Ammon's horn (tissue), 1 donor: ENCODE data around the gene PLCL2.
A peak's percentile ranks its signal among the peaks of the same experiment; 100 is the strongest.

Source experiments
- DNase-seq: peaks from one replicate; pipeline ENCODE4 v3.0.0-alpha.2; 2016; ENCODE audit warnings: low spot score

Gene PLCL2

DNA sequence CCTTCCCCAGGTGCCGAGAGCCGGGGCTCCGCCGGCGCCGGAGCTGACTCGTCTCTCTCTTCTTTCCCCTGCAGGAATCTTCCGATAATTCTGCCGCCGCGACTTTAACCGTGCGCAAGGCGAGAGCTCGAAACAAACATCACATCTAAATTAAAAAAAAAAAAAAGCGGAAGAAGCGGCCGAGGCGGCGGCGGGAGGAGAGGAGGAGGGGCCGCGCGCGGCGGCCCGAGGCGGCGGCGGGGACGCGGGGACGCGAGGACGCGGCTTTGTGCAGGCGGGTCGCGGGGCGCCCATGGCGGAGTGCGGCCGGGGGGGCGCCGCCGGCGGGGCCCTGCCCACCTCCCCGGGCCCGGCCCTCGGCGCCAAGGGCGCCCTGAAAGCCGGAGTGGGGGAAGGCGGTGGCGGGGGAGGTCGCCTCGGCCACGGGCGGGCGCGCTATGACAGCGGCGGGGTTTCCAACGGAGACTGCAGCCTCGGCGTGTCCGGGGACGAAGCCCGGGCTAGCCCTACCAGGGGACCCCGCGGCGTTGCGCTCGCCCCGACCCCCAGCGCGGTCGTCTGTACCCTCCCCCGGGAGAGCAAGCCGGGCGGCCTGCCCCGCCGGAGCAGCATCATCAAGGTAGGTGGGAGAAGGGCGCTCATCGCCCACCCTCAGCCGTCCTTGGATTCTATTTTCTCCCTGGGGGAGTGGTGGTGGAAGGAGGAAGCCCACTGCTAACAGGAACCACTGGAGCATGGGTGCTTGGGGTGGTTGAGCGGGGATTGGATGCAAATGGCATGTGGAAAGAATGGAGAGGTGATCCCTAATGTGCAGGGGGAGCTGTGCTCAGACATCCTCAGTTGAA, at the start of gene PLCL2:
PLCL2 (plus strand) TSS at position 208 of the 845 bp plus-strand sequence; CDS start at position 293, 85 bp downstream.
- DNase-seq, result peak; percentile 57

DNA sequence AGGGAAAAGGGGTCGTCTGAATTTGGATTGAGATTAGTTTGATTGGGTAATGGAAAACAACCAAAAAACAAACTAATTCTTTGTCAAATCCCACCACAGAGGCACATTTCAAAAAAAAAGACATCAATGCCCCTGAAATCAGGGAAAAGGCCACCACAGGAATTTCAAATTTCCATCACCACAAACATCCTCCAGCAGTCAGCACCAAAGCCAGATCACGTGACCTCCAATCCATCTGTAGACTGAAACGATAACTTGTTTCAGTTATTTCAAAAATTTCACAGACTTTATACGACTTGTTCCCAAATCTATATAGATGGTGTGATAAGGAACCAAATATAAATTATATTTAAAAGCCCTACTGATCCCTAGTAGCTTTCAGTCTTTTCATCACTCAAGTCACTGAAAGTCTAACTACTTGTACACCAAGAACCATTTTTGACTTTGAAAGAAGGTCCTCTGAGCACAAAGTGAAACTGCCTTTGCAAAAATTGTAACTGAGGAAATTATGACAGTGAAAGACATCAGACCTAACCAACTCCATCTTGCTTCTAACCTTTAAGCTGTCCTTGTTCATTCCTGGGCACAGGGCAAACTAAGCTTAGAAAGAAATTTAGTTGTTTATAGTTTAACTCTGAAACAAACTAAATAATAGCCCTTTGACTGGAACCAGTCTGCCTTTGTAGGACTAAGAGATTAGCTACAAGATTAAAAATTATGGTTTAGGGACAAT, 48.1 kb upstream of the PLCL2 start:
- no peak for DNase-seq

DNA sequence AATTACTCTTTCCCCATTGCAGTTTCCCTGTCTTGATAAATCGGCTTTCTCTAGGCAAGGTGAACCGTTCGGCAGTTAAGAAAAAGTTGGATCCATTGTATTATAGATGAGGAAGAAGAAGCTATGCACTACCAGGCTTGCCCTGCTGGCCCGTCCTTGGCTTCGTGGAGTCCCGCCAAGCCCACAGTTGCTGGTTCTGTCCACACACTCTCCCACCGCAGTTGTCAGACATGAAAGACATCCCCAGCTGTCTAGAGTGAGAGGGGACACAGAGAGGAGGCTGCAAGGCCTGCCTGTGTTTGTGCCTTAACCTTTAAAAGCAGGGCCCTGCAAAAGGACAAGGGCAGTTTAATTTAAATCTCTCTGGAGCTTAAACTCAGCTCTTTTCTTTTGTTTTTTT, 47.2 kb upstream of the PLCL2 start:
- DNase-seq, result no peak

DNA sequence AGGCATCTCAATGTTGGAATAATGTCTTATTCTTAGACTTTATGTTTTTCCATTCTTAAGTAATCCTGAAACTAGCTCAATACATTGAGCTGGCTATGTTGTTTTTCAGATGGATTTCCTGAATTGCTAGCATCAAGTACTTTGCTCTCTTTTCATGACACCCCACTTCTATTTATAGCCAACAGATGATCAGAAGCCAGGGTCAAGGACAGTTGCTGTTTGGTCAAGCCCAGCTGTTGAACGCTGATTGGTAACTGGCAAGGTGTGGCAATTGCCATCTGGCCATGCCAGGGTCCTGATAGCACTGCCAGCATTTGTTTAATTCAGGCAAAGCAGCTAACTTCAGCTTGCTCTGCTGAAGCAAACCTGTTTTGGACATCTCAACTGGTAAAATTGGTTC, 46.2 kb upstream of the PLCL2 start:
- no peak for DNase-seq

DNA sequence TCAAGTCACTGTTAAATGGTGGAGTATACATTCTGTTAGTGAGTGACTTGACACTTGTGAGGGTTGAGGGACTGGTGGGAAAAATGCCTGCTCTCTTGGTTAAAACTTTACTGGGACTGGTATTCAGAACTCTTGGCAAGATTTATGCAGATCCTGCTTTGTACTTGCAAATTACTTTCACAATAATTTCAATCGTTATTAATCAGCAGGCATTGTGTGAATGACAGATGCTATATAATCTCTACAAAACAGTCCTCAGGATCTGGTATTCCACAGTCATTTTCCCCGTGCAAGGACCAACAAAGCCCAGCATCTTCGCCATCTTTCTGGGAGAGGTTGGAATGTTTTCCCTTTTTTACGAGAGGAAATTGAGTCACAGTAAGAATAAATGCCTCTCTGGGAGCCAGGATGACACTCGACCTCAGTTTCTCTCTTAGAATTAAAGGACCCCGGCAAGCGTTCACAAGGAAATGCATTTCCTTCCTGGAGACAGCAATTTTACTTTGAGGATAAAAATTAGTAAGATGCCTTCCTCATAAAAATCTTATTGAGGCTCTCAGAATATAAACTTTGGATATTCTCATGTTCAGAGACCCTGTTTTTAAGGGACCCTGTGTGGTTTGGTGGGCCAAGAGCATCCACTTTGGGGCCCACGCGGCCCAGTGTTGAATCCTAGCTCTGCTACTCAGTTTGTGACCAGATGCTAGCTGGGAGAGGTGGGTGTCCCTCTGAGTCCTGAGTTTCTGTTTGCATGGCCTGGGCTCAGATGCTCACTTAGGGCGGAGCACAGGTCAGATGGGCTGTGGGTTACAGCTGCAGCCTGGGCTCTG, 45.3 kb upstream of the PLCL2 start:
- no peak for DNase-seq

DNA sequence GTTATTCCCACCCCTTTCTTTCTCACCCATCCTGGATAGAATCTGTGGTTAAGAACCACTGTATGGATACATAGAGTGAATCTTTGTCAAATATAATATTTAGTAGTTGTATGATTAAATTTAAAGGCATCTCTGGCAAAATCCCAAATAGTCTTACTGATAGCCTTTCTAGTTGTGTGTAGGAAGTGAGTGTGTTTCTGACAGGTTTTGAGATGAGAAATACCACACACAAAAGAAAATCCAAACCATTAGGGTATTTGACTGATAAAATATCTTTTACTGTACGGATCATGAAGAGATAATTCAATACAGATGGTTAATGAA, 44.7 kb upstream of the PLCL2 start:
- DNase-seq, result no peak

DNA sequence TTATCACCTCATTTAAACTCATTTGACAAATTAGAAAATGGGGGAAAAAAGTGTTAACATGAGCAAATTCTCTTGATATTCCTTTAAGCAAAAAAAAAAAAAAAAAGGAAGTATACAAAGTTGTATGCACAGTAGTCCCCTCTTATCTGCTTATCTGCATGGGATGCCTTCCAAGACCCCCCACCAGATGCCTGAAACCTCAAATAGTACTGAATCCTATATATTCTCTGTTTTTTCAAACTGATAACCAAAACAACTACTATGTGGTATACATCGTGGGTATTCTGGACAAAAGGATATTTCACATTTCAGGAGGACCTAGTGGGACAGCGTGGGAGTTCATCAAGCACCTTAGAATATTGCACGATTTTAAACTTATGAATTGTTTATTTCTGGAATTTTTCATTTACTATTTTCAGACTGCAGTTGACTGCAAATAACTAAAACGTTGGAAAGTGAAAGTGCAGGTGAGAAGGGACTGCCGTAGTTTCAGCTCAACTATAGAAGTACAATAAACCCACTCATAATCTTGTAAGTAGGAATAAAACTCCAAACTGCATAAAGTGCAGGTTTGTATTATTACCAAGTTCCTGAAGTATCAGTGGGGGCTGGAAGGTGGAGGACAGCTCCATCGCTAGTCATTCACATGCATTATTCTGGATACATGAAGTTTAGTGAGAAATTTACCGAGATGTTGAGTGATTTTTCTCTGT, 43.6 kb upstream of the PLCL2 start:
- DNase-seq, result no peak

DNA sequence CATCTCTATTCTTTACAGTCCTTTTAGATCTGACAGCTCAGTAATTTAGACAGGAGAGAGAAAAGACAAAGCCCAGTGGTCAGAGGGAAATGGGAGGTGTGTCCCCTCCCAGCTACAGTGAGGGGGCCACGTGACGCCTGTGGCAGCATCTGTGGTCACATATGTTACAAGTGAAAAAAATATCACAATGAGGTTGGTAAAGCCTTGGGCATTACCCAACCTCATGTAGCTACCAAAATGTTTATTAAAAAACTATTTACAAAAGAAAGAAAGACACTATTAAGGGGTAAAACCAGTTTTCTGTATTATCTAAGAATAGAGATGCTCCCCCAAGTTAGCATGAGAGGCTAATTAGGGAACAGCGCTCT, 42.9 kb upstream of the PLCL2 start:
- peak; percentile 47 for DNase-seq

DNA sequence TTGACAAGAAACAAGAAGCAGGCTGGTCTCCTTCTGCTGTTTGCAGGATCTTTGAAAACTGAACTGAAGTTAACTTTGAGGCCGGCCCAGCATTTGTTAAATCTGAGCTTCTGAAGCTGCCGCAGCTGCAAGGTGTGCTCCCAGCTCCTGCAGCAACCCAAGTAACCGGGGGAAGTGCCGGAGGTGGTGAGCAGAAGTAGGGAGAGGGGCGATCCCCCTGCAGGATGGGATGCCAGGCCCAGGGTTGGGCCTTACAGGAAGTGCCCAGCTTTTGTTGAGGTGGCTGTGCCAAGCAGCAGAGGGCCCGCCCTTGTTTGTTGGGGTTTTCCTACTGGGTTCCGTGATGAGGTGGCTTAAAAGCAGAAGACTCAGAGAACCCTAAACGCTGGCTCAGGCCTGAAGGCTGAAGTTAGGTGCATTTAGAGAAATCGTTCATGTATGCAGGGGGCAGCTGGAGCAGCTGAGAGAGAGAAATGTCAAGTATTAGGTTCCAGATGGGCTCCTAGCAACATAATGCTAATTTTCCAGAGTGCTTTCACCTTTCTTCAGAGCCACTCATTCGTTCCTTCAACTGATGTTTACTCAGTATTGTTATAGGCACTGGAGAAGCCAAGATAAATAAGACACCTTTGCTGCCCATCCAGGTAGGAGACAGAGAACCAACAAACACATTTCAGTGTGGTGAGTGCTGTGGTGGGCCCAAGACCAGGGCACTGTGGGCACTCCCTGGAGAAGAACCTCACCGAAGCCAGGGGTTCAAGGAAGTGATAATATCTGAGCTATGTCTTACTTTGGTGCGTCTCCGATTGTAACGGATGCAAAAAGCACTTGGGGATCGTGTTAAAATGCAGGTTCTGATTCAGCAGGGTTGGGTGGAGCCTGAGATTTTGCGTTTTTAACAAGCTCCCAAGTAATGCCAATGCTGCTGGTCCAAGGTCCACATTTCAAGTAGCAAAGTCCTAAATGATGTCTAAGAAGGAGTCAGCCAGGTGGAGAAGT, 42.2 kb upstream of the PLCL2 start:
- DNase-seq, result peak; percentile 48

DNA sequence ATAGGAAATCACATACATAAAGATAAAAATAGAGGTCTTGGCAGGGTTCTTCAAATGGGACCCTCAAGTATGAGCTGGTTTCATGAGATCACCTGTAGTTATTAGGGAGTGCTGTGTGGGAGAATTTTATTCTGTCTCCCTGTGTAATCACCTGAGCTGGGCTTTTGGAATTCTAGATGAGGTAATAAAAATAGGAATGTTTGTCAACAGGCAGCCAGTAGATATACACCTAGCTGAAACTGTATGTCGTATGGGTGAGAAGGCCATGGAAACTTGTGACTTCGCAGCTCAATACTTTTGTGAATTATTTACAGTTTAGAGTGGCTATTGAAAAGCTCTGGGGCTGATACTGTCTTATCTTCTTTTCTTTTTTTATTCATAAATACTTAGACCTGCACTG, 40.5 kb upstream of the PLCL2 start:
- no peak for DNase-seq

DNA sequence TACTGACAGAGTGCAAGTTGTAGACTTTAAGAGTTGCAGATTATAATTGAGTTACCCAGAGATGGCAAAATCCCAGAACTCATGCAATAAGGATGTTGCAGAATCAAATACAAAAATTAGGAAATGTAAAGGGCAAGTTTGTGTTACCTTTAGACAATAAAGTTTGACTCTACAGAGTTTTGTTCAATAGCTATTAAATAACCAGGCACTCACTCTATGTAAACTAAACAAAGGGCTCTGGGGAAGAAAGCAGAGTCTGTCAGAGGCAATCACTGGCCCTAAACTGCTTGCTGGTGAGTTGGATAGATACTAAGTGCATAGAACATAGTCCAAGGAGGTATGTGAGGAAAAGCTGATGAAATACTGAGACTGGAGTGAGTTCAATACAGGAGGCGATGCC, 40.0 kb upstream of the PLCL2 start:
- no peak for DNase-seq

DNA sequence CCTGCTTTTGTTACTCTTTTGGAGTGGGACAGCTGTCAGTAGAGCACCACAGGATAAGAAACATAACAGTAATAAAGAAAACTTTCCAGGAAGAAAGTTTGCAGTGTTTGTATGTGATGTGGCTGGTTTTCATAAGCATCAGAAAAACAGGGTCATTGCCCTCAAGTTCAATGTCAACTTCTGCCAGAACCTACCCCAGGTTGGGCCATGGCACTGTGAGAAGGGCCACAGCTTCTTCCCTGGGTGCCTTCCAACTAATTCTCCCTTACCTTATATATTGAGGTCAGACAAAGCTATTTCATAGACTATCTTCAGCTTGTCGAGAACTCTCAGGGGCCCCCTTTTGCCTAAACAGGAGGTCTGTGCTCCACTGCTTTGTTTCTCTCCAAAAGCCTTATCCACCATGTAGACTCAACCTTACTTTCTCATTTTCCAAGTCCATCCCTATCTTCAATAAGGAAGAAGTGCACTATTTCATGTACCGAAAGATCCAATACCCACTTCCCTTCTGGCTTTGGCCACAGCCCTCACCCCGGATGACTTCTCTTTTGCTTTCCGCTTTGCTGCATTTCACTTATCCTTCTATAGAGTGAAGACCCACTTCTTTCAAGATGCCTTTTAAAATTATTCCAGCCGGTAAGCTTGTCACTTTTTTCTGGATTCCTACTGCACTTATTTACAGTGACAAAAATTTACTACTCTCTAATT, 38.2 kb upstream of the PLCL2 start:
- DNase-seq, result no peak

DNA sequence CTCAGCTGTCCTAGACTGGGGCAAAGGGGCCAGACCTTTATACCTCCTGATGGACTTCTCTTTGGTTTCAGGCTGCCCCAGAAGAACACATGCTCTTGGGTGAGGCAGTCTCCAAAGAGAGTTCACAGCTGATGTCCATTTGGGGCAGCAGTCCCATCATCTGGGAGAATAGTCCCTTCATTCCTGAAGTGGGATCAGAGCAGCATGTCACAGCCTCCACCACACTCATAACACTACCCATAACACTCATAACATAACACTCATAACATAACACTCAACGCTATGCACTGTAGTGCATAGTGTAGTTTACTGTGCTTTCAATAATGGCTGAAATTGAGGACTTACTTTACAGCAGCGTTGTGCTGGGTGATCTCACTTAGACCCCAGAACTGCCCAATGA, 36.7 kb upstream of the PLCL2 start:
- DNase-seq, result no peak

DNA sequence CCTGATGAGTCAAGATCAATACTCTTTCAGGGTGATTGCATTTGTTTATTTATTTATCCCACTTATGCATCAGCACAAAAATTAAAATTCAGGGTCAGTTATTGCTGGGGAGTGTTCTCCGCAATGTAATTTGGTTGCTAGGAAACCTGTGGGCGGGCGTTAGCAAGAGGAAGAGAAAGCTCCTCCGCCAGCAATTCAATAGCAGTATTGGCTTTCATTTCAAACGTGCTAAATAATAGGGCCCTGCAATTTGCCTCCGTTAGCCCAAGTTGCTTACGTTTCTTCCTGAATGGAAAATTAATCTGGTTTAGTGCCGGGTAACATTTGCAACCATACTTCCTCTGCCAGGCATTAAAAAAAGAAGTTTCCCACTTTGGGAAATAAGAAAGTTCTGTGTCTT, 35.5 kb upstream of the PLCL2 start:
- peak; percentile 78 for DNase-seq

DNA sequence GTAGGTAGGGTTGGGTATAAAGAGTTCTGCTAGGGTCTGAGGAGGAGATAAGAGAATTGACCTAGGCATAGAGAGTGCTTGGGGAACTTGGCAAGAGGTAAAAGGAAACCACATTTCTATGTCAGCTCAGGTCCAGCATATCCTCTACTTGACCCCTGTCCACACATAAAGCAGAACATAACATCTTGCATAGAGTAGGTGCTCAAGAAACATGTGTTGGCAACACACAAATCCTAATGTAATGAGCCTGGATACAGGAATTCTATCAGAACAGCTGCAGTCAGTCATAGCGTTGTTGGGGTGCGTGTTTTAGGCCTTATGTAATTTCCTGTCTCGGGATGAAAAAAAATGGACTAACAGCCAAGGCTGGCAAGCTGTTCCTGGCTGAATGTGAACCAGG, 35.0 kb upstream of the PLCL2 start:
- DNase-seq, result peak; percentile 23

DNA sequence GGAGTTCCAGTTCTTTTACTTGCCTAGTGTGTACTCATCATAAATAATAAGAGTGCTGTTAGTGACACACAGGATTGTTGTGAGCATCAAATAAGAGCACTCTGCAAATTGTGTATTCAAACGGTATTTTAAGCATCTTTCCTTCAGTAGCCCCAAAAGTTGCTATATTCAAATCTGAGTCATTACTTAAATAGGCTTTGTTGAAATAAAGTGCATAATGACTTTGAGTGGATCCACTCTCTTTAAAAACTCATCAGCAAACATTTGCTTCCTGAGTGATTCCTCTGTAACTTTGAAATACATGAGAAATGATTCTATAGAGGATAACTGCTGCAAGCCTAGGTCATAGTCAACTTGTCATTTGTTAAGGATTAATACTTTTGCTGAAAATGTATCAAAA, 29.3 kb upstream of the PLCL2 start:
- no peak for DNase-seq

DNA sequence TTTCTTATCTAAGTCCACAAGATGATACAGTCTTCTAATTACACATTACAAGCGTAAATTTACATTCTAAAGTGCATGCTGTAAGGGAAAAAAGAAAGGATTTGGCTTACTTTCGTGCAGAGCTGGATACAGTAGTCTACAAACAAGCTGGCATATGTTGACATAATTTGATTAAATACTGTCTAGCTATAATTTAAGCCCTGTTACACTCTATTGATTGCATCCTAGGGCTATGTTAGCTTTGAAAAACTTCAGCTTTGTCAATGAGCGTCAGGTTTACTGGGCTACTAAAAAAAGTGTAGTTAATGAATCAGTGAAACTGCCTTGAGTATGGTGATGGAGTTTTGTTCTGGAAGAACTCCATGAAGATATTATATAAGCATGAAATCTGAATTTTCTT, 24.5 kb upstream of the PLCL2 start:
- no peak for DNase-seq

DNA sequence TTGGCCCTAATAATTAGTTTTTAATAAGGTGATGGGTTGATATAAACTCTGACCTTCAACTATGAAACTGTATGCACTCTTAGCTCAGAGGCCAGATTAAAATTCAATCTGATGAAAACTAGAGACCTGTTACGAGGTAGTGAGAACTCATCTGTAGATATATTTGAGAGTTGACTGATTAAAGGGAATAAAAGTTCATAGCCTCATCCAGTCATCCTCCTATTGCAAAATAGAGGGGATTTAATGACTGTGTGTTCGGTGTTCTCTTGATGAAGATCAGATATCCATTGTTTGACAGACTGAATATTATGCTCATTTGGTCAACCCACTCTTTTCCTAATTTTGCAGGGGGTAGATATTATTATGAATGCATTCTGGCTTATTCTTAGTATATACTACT, 23.3 kb upstream of the PLCL2 start:
- DNase-seq, result no peak

DNA sequence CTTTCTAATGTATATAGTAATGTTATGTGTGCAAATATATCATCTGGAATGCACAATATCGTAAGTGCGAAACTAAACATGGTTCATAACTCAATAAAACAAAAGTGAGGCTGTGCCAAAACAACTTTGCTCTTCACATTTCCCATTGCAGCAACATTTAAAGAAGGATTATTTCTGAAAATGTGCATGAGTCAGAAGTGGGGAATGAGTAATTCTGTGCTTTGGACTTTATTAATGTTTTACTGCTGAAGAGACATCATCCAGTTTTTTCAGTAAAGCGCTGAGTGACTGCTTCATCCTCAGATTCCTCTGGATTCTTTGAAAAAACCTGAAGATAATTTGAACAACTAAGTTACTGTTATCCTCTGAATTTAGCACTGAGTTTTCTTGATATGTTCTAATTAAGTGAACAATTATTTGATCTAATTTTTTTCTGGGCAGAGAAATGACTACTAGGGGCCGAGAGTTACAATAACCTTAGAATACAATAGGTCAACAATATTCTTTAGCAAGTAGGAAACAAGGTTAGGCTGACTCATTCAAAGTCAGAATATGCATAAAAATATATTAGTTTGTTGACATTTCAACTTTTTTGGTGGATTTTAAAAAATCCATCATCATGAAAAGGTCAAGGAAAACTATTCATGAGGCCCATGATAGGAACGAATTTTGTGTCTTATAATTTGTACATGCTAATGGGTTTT, 20.0 kb upstream of the PLCL2 start:
- DNase-seq, result no peak

DNA sequence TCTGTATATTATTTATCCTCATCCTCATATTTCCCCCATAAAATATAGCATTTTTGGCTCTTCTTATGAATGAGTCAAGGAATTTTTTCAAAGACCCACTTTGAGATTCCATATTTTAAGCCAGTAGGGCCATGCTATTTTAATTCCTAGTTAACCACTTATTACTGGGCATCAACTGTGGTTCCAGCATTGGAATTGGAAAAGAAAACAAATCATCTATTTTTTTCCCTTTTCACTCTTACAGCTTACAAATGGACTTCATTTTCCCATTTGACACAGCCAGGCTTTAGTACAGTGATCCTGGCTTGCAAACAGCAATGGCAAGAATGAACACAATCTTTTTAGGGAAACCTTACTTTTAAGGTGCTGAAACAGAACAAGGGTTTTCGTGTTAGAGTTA, 19.4 kb upstream of the PLCL2 start:
- DNase-seq, result no peak
